ENCODE data around the gene RNF126.

The RNF126 gene

GRCh38 chr19:625257-625656, 37.8 kb downstream of the RNF126 start:
- Histone ChIP-seq H3K9me2 (ENCODE audit: low read depth, low read length) (no peaks in the 10 kb centered on the region), H3K4me3 (ENCODE audit: low read depth, low read length, poor library complexity, severe bottlenecking) (no peak overlapping the region), H3K9ac (ENCODE audit: low read length) (no peak overlapping the region), H2AFZ (ENCODE audit: low read length) (no peak overlapping the region), H3K9me3 (ENCODE audit: low read length) (no peaks in the 10 kb centered on the region), H3F3A (ENCODE audit: insufficient read depth, low read length) (no peaks in the 10 kb centered on the region), H3K4me1 (ENCODE audit: insufficient read depth, low read length, severe bottlenecking) (no peaks in the 10 kb centered on the region), H3K79me2 (ENCODE audit: insufficient read depth, low read length) (no peaks in the 10 kb centered on the region), H3K27me3 (ENCODE audit: insufficient read depth, low read length) (no peaks in the 10 kb centered on the region), H3K4me2 (ENCODE audit: low read length) (no peak overlapping the region), H3K36me3 (ENCODE audit: insufficient read depth, low read length) (peaks cover 73% of the 10 kb centered on the region), H4K20me1 (ENCODE audit: insufficient read depth, low read length) (no peaks in the 10 kb centered on the region), H3K27ac (ENCODE audit: low read depth, low read length, poor library complexity, severe bottlenecking) (no peak overlapping the region)
- no peak for TF ChIP-seq EZH2 (IDR thresholded peaks at IDR 0.05; ENCODE audit: borderline replicate concordance, low read length)
- no peak for TF ChIP-seq CTCF (IDR thresholded peaks at IDR 0.05; ENCODE audit: low read length)

- Histone ChIP-seq H3K79me2 (ENCODE audit: insufficient read depth, low read length) (no peaks in the 10 kb centered on the region), H4K20me1 (ENCODE audit: insufficient read depth, low read length) (no peaks in the 10 kb centered on the region), H3K27me3 (ENCODE audit: insufficient read depth, low read length) (no peaks in the 10 kb centered on the region), H3F3A (ENCODE audit: insufficient read depth, low read length) (no peaks in the 10 kb centered on the region), H2AFZ (ENCODE audit: low read length) (no peak overlapping the region), H3K4me2 (ENCODE audit: low read length) (no peak overlapping the region), H3K27ac (ENCODE audit: low read depth, low read length, poor library complexity, severe bottlenecking) (no peak overlapping the region), H3K36me3 (ENCODE audit: insufficient read depth, low read length) (peaks cover 73% of the 10 kb centered on the region), H3K9me2 (ENCODE audit: low read depth, low read length) (no peaks in the 10 kb centered on the region), H3K9me3 (ENCODE audit: low read length) (no peaks in the 10 kb centered on the region), H3K9ac (ENCODE audit: low read length) (no peak overlapping the region), H3K4me1 (ENCODE audit: insufficient read depth, low read length, severe bottlenecking) (no peaks in the 10 kb centered on the region), H3K4me3 (ENCODE audit: low read depth, low read length, poor library complexity, severe bottlenecking) (no peak overlapping the region)
- TF ChIP-seq EZH2 (IDR thresholded peaks at IDR 0.05; ENCODE audit: borderline replicate concordance, low read length) (no peak), CTCF (IDR thresholded peaks at IDR 0.05; ENCODE audit: low read length) (no peak)
These were observed 38.4 kb downstream of the RNF126 start for GRCh38 chr19:624433-625109.

- H3K4me1 ChIP-seq (ENCODE audit: insufficient read depth, low read length, severe bottlenecking) = no peaks in the 10 kb centered on the region
- H3K9ac ChIP-seq (ENCODE audit: low read length) = no peak overlapping the region
- no peak overlapping the region for H2AFZ ChIP-seq (ENCODE audit: low read length)
- H3K9me2 ChIP-seq (ENCODE audit: low read depth, low read length) = no peaks in the 10 kb centered on the region
- no peak overlapping the region for H3K4me2 ChIP-seq (ENCODE audit: low read length)
- H3K4me3 ChIP-seq (ENCODE audit: low read depth, low read length, poor library complexity, severe bottlenecking) = no peak overlapping the region
- peaks cover 73% of the 10 kb centered on the region for H3K36me3 ChIP-seq (ENCODE audit: insufficient read depth, low read length)
- H3K9me3 ChIP-seq (ENCODE audit: low read length) = no peaks in the 10 kb centered on the region
- H3K27ac ChIP-seq (ENCODE audit: low read depth, low read length, poor library complexity, severe bottlenecking) = no peak overlapping the region
- no peaks in the 10 kb centered on the region for H3F3A ChIP-seq (ENCODE audit: insufficient read depth, low read length)
- no peaks in the 10 kb centered on the region for H3K79me2 ChIP-seq (ENCODE audit: insufficient read depth, low read length)
- TF ChIP-seq EZH2 (IDR thresholded peaks at IDR 0.05; ENCODE audit: borderline replicate concordance, low read length) = no peak
- TF ChIP-seq CTCF (IDR thresholded peaks at IDR 0.05; ENCODE audit: low read length) = no peak
- no peaks in the 10 kb centered on the region for H3K27me3 ChIP-seq (ENCODE audit: insufficient read depth, low read length)
- H4K20me1 ChIP-seq (ENCODE audit: insufficient read depth, low read length) = no peaks in the 10 kb centered on the region
These were observed 39.0 kb downstream of the RNF126 start for GRCh38 chr19:623974-624373.
